HG03064 (cell line): ENCODE data around the gene DUSP15.
"Not testable (repeated sequence)": the region's sequence is repeated elsewhere in the genome, so short reads cannot be mapped to it uniquely, and the experiment has no call there.

Experiments
- ATAC-seq: cut with Tn5 transposase; IDR thresholded peaks from one replicate; pipeline ENCODE4 v1.9.1; 2021; ENCODE audit warnings: low read depth; ENCODE audit not compliant: unreplicated experiment

Gene DUSP15

DNA sequence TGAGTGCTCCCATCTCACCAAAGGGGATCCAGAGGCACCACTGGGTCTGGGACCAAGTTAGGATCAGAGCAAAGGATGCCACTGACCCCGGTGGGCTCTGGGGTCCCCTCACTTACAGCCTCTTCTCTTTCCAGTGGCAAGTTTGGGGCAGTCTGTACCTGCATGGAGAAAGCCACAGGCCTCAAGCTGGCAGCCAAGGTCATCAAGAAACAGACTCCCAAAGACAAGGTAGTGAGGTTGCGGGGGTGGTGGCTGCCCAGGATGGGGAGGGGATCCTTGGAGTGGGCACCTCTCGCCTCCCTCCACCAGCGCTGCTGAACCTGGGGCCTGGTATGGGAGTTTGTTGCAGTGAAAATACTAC is 46.2 kb downstream of the DUSP15 start:
- no peak for ATAC-seq

DNA sequence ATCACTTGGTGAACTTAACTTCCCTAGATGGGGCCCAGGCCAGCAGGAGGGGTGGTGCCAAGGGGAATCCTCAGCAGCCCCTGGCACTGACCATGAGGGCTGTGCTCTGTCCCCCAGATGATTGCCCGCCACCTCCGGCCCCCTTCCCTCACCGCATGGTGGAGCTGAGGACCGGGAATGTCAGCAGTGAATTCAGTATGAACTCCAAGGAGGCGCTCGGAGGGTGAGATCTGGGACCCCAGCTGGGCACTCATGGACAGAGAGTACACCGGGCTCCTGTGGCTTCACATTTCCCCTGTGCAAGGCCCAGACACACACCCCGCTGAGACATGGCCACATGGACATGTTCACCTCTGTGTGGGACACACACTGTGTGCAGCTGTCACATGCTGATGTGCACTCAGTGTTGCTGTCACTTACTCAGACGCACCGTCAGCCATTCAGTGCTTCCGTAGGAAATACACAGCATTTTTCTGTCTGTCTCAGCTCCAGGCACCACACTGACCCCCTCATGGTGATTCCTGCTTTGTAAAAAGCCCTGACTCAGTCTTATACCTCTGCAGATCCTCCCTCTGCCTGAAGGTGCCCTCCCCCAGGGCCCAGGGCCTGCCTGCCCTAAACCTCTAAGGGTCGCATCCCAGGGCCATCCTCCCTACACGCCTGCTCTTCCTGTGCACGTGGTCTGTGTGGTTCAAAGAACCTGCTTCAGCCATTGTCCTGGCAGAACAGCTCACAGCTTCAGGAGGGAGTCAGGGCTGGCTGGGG is 46.8 kb downstream of the DUSP15 start:
- ATAC-seq = no peak

DNA sequence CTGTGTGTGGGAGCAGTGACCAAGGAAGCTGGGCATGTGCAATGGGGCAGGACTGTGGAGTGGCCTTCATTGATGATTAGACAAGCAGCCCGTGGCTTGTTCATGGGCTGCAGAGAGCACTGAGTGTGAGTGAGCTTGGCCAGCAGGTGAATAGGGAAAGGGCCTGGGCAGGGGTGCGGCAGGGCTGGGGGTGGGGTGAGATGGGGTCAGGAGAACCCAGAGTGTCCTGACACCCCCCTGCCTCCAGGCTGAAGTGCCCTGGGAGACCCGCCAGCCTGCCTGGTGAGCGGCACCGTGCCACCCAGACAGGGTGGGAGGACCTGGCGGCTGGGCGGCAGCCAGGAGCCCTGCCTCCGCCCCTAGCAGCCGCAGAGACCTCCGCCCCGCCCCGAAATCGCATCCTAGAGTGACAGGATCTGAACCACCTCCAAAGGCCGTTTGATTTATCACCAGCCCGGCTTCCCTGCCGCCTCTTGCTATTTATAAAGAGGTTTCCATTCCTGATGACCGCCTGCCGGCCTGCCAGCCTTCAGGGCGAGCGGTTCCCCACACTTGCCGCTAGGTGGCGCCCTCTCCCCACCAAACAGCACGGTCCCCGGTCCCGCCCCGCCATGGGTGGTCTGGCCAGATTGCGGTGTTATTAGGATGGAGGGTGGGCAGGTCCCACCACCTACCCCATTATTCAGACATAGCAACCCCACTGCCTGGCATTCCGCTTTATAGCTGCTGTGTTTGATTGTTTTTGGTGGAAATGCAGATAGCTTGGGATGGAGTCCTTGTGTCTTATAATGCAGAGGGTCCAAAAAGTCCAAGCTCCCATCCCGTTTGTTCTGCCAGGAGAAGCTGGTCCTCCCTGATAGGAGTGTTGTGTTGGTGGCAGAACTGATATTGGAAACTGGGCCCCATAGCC is 47.7 kb downstream of the DUSP15 start:
- no peak for ATAC-seq

DNA sequence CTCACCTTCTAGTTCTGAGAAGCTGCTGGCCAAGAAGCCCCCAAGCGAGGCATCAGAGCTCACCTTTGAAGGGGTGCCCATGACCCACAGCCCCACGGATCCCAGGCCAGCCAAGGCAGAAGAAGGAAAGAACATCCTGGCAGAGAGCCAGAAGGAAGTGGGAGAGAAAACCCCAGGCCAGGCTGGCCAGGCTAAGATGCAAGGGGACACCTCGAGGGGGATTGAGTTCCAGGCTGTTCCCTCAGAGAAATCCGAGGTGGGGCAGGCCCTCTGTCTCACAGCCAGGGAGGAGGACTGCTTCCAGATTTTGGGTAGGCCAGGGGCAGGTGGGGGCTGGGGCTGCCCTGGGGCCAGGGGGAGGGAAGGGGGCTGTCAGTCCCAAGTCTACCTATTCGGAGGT is 48.9 kb downstream of the DUSP15 start:
- ATAC-seq = no peak

DNA sequence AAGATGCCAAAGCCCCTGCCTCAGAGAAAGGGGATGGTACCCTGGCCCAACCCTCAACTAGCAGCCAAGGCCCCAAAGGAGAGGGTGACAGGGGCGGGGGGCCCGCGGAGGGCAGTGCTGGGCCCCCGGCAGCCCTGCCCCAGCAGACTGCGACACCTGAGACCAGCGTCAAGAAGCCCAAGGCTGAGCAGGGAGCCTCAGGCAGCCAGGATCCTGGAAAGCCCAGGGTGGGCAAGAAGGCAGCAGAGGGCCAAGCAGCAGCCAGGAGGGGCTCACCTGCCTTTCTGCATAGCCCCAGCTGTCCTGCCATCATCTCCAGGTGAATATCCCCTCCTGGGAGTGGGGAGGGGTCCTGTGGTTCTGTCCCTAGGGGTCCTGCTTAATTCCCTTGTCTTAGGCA is 50.1 kb downstream of the DUSP15 start:
- ATAC-seq = no peak

DNA sequence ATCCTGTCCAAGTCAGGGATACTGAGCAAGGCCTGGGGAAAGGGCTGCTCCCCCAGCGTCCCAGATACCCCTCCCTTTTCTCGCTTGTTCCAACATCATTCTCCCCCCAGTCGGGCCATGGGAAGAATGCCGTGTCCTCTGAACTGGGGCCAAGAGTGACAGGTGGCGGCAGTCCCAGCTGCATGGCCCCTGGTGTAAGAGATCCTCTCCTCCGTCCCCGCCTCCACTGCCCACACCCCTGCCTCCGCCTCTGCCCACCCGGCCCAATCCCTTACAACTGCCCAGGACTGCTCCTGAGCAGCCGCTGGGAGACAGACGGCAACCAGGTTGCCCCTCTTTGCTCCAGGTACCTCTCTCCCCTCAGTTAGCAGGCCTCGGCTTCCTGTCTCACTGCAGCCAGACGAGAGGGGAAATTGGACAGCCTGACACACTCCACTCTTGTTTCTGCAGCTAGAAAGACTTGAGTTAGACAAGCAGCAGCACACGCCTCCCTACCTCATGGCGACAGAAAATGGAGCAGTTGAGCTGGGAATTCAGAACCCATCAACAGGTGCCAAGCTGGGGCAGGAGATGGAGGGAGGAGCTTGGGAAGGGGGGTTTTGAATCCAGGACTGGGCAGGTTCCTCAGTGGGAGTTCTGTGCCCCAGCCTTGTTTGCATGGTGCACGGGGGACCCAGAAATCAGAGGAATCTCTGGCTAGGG is 51.1 kb downstream of the DUSP15 start, which contains the start of gene MYLK2:
MYLK2 (plus strand) TSS at position 274 of the 702 bp plus-strand sequence; CDS start at position 499, 225 bp downstream.
- ATAC-seq = no peak

DNA sequence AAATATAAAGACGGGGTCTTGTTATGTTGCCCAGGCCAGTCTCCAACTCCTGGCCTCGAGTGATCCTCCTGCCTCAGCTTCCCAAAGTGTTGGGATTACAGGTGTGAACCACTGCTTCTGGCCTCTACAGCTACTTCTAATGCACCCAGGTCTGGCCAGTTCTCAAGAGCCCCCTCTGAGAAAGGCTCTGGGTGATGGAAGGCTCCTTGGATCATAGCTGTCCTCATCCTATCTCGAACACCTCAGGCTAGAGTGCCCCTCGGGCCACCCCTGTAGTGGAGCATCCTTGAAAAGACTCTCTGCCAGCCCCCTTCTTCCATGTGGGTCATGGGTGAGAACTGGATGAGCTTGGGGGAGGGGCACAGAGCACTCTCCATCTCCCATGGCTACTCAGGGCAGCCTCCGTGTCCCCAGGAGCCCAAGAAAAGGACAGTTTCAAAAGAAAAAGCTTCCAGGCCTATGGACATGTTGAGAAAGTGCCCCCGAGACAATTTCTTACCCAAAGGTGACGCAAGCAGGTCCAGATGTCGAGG is 51.9 kb downstream of the DUSP15 start:
- no peak for ATAC-seq

DNA sequence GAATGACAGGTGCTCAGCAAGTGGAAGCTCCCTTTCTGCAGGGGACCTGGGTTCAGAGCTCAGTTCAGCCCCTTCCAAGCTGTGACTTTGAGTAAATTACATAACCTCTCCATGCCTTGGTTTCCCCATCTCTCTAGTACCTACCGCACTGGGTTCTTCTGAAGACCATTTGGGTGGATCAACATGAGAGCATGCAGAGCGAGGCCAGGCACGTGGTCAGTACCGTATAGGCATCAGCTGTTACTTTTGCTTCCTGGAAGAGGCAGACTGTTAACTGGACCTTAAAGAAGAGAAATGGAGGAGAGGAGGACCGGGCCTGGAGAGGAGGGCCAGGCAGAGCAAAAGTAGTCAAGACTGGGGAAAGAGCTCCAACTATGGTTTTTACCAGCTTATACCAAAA is 52.9 kb downstream of the DUSP15 start:
- ATAC-seq = no peak

DNA sequence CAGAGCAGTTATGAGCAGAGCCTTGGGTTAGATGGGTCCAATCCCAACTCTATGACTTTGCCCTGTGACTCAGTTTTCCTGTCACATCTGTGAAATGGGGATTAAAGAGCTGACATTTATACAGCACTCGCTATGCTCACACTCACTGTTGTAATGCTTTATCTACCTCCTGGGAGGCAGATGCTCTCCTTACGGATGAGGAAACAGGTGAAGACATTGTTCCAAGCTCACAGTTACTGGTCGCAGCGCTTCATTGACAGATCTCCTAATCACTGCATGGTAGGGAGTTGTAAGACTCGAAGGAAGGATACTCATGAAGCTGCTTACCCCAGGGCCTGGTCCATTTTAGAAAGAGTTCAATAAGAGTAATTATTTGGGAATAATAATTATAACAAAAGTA is 54.1 kb downstream of the DUSP15 start:
- ATAC-seq = no peak

DNA sequence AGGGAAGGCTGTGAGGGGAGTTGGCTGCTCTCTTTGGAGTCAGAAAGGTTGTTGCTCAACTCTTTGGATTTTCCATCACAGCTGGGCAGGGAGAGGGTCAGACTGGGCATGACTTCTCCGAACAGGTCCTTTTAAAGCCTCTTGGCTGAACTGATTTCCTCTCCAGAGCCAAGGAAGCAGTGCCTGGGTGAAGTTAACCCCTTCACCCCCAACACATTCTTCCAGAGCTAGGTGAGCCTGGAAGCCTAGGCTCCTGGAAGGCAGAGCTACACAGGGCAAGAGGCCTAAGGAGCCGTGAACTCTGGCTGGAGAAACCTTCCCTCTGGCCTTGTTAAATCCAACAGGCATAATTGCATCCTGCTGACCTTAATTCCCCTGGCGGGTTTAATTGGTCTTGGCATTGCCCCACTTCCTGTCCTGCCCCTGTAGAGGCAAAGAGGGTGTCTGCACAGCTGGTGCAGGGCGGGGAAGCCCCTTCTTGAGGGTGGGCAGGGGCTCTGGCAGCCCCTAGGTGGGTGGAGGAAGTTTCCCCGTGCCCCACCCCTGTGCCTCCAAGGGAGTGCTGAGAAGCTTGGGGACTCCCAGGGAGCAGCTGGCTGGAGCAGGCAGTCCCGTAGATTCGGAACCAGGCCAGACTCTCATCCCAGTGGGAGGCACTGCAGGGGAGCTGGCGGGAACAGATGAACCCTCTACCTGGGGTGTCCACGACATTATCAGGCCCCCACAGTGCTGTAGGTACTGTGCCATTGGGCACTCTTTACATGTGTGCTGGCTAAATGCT is 54.7 kb downstream of the DUSP15 start:
- ATAC-seq = no peak

DNA sequence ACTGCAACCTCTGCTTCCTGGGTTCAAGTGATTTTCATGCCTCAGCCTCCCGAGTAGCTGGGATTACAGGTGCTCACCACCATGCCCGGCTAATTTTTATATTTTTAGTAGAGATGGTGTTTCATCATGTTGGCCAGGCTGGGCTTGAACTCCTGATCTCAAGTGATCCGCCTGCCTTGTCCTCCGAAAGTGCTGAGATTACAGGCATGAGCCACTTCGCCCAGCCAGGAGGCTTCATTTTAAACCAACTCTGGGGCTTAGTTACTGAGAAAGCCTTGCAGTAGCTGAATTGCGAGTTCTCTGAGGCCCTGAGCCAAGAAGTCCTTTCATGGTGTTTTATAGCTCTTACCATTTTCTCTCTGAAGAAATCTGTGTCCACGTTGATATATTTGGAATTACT is 56.2 kb downstream of the DUSP15 start:
- ATAC-seq = not testable (repeated sequence)

DNA sequence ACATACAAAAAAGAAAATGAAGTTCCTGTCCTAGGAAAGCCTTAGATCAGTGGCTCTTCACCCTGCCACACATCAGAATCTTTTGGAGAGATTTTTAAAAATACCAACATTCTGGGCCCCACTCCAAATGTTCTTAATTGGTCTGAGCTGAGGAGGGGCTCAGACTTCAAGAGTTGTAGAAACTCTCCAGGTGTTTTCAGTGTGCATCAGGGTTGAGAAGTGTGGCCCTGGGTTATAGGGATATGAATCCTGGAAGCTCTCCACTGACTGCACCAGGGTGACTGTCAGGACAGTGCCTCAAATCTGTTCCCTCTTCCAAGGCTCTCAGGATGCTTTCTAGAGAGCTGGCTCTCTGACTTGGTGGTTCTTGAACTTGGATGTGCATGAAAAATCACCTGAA is 56.7 kb downstream of the DUSP15 start:
- no peak for ATAC-seq

DNA sequence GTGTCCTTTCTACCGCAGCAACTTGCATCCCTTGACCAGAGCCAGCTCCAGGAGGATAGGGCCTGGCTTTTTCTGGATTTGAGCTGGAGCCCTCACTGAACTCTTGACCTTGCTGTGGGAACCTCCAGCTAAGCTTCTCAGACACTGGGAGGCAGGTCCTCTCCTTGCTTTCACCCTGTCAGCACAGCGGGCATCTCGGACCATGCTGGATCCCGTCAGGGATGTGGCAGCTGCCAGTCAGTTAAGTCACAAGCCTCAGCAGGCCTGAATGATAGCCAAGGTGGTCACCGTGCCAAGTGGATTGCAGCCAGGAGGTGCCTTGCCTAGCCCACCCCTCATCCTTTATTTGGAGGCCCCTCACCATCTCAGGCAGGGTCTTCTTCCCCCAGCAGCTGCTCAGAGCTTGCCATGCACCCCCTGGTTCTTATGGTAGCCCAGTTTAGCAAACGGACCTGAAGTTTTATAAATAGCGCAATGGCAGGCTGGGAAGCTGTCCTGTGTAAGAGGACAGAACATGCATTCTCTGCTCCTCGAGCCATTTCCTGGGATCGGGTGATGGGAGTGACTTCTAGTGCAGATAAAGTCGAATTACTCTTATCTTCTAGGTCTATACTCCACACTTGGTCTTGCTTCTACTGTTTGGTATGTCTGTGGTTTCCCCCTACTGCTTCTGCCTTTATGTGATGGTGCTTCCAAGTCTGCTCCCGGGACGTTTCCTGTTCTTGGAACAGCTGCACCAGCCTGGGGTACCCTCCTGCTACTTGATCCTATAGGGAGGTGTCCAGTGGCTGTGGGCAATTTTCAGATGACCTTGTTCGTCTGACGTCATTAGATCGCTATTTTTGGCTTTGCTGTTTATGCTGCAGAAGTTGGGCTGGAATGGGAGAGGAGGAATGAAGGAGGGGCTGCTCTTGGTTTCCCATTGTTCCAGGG is 58.3 kb downstream of the DUSP15 start:
- ATAC-seq = no peak

DNA sequence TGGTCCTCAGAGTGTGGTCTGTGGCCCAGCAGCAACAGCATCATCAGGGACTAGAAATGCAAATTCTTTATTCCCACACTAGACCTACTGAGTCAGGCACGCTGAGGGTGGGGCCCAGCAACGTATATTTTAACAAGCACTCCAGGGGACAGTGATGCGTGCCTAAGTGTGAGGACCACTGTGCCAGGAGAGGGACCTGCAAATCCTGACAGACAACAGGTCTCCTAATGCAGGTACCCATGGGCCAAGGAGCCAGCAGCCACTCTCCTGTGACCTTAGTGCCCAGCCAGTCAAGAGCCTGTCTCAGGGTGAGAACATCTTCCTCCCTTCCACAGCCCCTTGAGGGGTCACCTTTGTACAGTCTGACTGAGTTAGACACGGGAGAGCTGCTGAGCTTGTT is 59.1 kb downstream of the DUSP15 start:
- ATAC-seq = no peak
